ENCODE results near the gene STXBP6. TPM values are rescaled to one million over a fixed set of nuclear protein-coding genes. Genes with fewer than 3 reads are reported as not detected.

Gene STXBP6
- total and polyA plus RNA-seq, 2 of the 13 experiments (the other 11 are each of a cell fraction or from before 2014, with no cell fraction given): 35.3 to 42.8 TPM

GRCh38 chr14:24816011-24816928 is 233.7 kb downstream of the STXBP6 start (continued):
- TF ChIP-seq FUBP1 (CRISPR knock-in tag; IDR thresholded peaks at IDR 0.05; ENCODE audit: borderline replicate concordance) (no peak), CHD4 (IDR thresholded peaks at IDR 0.05; ENCODE audit: borderline replicate concordance, low read length) (no peak; the same call in none of the 2 replicates), NFKB2 (CRISPR knock-in tag; IDR thresholded peaks at IDR 0.05; ENCODE audit: borderline replicate concordance) (no peak), ZNF704 (CRISPR knock-in tag; IDR thresholded peaks at IDR 0.05; ENCODE audit: borderline replicate concordance) (no peak), HCFC1 (IDR thresholded peaks at IDR 0.05; ENCODE audit: low read depth, low read length) (peak; percentile 21; the same call in 1 of the 2 replicates), PHF8 (CRISPR knock-in tag; IDR thresholded peaks at IDR 0.05) (peak; percentile 39; the same call in 1 of the 2 replicates), ZNF768 (CRISPR knock-in tag; IDR thresholded peaks at IDR 0.05) (no peak), ZNF292 (CRISPR knock-in tag; IDR thresholded peaks at IDR 0.05; ENCODE audit: borderline replicate concordance, low read depth) (peak; percentile 99), ZNF468 (CRISPR knock-in tag; IDR thresholded peaks at IDR 0.05) (no peak; the same call in 1 of the 2 replicates), MIER2 (CRISPR knock-in tag; IDR thresholded peaks at IDR 0.05) (peak; percentile 50), ARID3A (IDR thresholded peaks at IDR 0.05; ENCODE audit: low read depth, low read length) (peak; percentile 88), ZNF589 (CRISPR knock-in tag; conservative IDR thresholded peaks at IDR 0.05) (peak; percentile 56), SNAI1 (CRISPR knock-in tag; IDR thresholded peaks at IDR 0.05; ENCODE audit: borderline replicate concordance) (peak; percentile 94; the same call in 1 of the 2 replicates), ZNF234 (CRISPR knock-in tag; conservative IDR thresholded peaks at IDR 0.05) (0 out of 2 replicates have a peak, but pooled peaks have one; percentile 40), ZFP36 (IDR thresholded peaks at IDR 0.05; ENCODE audit: borderline replicate concordance, low read depth, low read length, partially characterized antibody) (no peak)
- TF ChIP-seq, protein P1, sequence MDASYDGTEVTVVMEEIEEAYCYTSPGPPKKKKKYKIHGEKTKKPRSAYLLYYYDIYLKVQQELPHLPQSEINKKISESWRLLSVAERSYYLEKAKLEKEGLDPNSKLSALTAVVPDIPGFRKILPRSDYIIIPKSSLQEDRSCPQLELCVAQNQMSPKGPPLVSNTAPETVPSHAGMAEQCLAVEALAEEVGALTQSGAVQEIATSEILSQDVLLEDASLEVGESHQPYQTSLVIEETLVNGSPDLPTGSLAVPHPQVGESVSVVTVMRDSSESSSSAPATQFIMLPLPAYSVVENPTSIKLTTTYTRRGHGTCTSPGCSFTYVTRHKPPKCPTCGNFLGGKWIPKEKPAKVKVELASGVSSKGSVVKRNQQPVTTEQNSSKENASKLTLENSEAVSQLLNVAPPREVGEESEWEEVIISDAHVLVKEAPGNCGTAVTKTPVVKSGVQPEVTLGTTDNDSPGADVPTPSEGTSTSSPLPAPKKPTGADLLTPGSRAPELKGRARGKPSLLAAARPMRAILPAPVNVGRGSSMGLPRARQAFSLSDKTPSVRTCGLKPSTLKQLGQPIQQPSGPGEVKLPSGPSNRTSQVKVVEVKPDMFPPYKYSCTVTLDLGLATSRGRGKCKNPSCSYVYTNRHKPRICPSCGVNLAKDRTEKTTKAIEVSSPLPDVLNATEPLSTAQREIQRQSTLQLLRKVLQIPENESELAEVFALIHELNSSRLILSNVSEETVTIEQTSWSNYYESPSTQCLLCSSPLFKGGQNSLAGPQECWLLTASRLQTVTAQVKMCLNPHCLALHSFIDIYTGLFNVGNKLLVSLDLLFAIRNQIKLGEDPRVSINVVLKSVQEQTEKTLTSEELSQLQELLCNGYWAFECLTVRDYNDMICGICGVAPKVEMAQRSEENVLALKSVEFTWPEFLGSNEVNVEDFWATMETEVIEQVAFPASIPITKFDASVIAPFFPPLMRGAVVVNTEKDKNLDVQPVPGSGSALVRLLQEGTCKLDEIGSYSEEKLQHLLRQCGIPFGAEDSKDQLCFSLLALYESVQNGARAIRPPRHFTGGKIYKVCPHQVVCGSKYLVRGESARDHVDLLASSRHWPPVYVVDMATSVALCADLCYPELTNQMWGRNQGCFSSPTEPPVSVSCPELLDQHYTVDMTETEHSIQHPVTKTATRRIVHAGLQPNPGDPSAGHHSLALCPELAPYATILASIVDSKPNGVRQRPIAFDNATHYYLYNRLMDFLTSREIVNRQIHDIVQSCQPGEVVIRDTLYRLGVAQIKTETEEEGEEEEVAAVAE (CRISPR knock-in tag; IDR thresholded peaks at IDR 0.05; ENCODE audit: borderline replicate concordance): peak; percentile 54; the same call in 1 of the 2 replicates

Measured in HepG2 (cell line).